ENCODE data around the gene TBC1D1. TPM values are rescaled to one million over a fixed set of nuclear protein-coding genes. Genes with fewer than 3 reads are reported as not detected.

TBC1D1 gene
- total RNA-seq, 1 experiment from 2014 or later: 56.0 TPM

DNA sequence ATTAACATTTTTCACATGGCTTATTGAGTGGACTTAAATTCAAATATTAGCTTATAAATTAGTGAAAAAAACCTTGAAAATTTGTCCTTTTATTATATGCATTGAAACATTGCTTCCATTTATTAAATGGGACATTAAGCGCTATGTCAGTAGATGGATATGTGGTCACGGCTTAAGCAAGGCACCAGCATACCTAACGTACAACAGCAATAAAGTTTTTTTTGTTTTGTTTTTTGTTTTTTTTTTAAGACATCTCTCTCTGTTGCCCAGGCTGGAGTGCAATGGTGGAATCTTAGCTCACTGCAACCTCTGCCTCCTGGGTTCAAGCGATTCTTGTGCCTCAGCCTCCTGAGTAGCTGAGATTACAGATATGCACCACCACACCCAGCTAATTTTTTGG lies 32.8 kb upstream of the TBC1D1 start:
- intact Hi-C loops (cut with micrococcal nuclease; ENCODE audit: unreplicated experiment): no loop called here
- Histone ChIP-seq H3K27ac (ENCODE audit: low read length) (no peak overlapping the region), H3K4me1 (ENCODE audit: control insufficient read depth, insufficient read depth, low read length) (no peaks in the 10 kb centered on the region), H3K9me3 (ENCODE audit: control insufficient read depth, insufficient read depth, low read depth, low read length) (no peaks in the 10 kb centered on the region), H3K36me3 (ENCODE audit: control insufficient read depth, insufficient read depth, low read length) (no peaks in the 10 kb centered on the region), H3K4me3 (ENCODE audit: low read depth in 2 of 2, low read length in 2 of 2) (no peak overlapping the region), H3K27me3 (ENCODE audit: control insufficient read depth, insufficient read depth, low read length) (no peaks in the 10 kb centered on the region)
- DNase-seq (ENCODE audit: low read depth, low spot score): no peak
- no peak for ATAC-seq
- CTCF ChIA-PET: no interaction called here
- in situ Hi-C loops (cut with HindIII; ENCODE audit: low pct_unique_long_range_greater_than_20kb, low sequenced_read_pairs): no loop called here
- POLR2A ChIA-PET: no interaction called here
- no TSS peak for BruUV-seq (replicated peaks)
- no peak for TF ChIP-seq POLR2AphosphoS5 (IDR thresholded peaks at IDR 0.05; ENCODE audit: low read depth, low read length)
- TF ChIP-seq, protein P1, sequence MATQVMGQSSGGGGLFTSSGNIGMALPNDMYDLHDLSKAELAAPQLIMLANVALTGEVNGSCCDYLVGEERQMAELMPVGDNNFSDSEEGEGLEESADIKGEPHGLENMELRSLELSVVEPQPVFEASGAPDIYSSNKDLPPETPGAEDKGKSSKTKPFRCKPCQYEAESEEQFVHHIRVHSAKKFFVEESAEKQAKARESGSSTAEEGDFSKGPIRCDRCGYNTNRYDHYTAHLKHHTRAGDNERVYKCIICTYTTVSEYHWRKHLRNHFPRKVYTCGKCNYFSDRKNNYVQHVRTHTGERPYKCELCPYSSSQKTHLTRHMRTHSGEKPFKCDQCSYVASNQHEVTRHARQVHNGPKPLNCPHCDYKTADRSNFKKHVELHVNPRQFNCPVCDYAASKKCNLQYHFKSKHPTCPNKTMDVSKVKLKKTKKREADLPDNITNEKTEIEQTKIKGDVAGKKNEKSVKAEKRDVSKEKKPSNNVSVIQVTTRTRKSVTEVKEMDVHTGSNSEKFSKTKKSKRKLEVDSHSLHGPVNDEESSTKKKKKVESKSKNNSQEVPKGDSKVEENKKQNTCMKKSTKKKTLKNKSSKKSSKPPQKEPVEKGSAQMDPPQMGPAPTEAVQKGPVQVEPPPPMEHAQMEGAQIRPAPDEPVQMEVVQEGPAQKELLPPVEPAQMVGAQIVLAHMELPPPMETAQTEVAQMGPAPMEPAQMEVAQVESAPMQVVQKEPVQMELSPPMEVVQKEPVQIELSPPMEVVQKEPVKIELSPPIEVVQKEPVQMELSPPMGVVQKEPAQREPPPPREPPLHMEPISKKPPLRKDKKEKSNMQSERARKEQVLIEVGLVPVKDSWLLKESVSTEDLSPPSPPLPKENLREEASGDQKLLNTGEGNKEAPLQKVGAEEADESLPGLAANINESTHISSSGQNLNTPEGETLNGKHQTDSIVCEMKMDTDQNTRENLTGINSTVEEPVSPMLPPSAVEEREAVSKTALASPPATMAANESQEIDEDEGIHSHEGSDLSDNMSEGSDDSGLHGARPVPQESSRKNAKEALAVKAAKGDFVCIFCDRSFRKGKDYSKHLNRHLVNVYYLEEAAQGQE (IDR thresholded peaks at IDR 0.05; ENCODE audit: insufficient read depth in 1 of 2, low read depth in 2 of 2, low read length in 1 of 2): no peak

DNA sequence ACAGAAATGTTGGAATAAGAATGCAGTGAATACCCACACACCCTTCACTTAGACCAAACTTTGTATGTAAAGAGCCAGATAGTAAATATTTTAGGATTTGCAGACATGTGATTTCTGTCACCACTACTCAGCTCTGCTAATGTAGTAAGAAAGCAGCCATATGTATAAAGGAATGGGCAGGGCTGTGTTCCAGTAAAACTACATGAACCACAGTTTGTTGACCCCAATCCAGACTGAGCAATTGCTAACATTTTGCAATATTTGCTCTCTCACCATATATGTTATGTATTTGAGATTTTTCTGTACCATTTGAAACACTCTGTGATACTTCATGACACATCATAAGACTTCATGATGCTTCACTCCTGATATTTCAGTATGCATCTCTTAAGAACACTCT lies 32.0 kb upstream of the TBC1D1 start:
- Histone ChIP-seq H3K36me3 (ENCODE audit: control insufficient read depth, insufficient read depth, low read length) (no peaks in the 10 kb centered on the region), H3K4me3 (ENCODE audit: low read depth in 2 of 2, low read length in 2 of 2) (no peak overlapping the region), H3K27ac (ENCODE audit: low read length) (no peak overlapping the region), H3K27me3 (ENCODE audit: control insufficient read depth, insufficient read depth, low read length) (no peaks in the 10 kb centered on the region), H3K9me3 (ENCODE audit: control insufficient read depth, insufficient read depth, low read depth, low read length) (no peaks in the 10 kb centered on the region), H3K4me1 (ENCODE audit: control insufficient read depth, insufficient read depth, low read length) (no peaks in the 10 kb centered on the region)
- no TSS peak for BruUV-seq (replicated peaks)
- TF ChIP-seq TCF7L2 (IDR thresholded peaks at IDR 0.05; ENCODE audit: low read depth, low read length) (no peak), POLR2AphosphoS5 (IDR thresholded peaks at IDR 0.05; ENCODE audit: low read depth, low read length) (no peak), SIN3A (IDR thresholded peaks at IDR 0.05; ENCODE audit: borderline replicate concordance, insufficient read depth, low read depth, low read length) (no peak)
- TF ChIP-seq, protein P1 (IDR thresholded peaks at IDR 0.05; ENCODE audit: insufficient read depth in 1 of 2, low read depth in 2 of 2, low read length in 1 of 2): no peak
- TF ChIP-seq, protein P2, sequence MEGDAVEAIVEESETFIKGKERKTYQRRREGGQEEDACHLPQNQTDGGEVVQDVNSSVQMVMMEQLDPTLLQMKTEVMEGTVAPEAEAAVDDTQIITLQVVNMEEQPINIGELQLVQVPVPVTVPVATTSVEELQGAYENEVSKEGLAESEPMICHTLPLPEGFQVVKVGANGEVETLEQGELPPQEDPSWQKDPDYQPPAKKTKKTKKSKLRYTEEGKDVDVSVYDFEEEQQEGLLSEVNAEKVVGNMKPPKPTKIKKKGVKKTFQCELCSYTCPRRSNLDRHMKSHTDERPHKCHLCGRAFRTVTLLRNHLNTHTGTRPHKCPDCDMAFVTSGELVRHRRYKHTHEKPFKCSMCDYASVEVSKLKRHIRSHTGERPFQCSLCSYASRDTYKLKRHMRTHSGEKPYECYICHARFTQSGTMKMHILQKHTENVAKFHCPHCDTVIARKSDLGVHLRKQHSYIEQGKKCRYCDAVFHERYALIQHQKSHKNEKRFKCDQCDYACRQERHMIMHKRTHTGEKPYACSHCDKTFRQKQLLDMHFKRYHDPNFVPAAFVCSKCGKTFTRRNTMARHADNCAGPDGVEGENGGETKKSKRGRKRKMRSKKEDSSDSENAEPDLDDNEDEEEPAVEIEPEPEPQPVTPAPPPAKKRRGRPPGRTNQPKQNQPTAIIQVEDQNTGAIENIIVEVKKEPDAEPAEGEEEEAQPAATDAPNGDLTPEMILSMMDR (IDR thresholded peaks at IDR 0.05): no peak
- in situ Hi-C loops (cut with HindIII; ENCODE audit: low pct_unique_long_range_greater_than_20kb, low sequenced_read_pairs): no loop called here
- intact Hi-C loops (cut with micrococcal nuclease; ENCODE audit: unreplicated experiment): no loop called here
- DNase-seq (ENCODE audit: low read depth, low spot score) (no peak), ATAC-seq (no peak)
- ChIA-PET CTCF (no interaction called here), POLR2A (no interaction called here)
